ENCODE results near the gene STRA6. TPM values are rescaled to one million over a fixed set of nuclear protein-coding genes. Genes with fewer than 3 reads are reported as not detected.

The STRA6 gene
- total RNA-seq, 2 donors from 2014 or later, result 0.77 to 1.8 TPM

DNA sequence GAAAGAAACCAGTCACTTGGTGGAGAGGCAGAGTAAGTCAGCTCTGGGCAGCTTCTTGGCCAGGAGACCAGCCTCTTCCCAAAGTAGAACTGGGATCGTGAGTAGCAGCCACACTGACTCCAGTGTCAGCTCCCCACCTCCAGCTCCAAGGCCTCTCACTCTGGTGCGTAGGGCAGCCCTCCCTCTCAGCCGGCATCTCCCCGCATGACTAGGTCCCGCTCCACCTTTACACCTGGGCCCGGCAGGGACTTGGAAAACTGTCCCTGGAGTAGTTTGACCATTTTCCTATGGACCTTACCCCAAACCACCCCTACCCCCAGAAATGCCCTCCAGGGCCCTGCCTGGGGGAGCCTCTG, 3.3 kb downstream of the STRA6 start:
- DNase-seq (ENCODE audit: low spot score), result no peak
- H3K9me3 ChIP-seq, result no peaks in the 10 kb centered on the region
- WGBS, result 96% methylated on average over 6 of the region's 6 CpGs
- no peak overlapping the region for H3K4me3 ChIP-seq
- no peaks in the 10 kb centered on the region for H3K27me3 ChIP-seq (replicated peaks; ENCODE audit: insufficient read depth)
- TF ChIP-seq POLR2AphosphoS5 (IDR thresholded peaks at IDR 0.05) (no peak), POLR2A (IDR thresholded peaks at IDR 0.05) (no peak)
- TF ChIP-seq, protein P1, sequence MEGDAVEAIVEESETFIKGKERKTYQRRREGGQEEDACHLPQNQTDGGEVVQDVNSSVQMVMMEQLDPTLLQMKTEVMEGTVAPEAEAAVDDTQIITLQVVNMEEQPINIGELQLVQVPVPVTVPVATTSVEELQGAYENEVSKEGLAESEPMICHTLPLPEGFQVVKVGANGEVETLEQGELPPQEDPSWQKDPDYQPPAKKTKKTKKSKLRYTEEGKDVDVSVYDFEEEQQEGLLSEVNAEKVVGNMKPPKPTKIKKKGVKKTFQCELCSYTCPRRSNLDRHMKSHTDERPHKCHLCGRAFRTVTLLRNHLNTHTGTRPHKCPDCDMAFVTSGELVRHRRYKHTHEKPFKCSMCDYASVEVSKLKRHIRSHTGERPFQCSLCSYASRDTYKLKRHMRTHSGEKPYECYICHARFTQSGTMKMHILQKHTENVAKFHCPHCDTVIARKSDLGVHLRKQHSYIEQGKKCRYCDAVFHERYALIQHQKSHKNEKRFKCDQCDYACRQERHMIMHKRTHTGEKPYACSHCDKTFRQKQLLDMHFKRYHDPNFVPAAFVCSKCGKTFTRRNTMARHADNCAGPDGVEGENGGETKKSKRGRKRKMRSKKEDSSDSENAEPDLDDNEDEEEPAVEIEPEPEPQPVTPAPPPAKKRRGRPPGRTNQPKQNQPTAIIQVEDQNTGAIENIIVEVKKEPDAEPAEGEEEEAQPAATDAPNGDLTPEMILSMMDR (IDR thresholded peaks at IDR 0.05), result no peak
- H3K4me1 ChIP-seq (replicated peaks), result no peaks in the 10 kb centered on the region
- intact Hi-C loops (cut with DNase I), result no loop called here
- H3K27ac ChIP-seq, result no peak overlapping the region
- H3K36me3 ChIP-seq, result no peaks in the 10 kb centered on the region

DNA sequence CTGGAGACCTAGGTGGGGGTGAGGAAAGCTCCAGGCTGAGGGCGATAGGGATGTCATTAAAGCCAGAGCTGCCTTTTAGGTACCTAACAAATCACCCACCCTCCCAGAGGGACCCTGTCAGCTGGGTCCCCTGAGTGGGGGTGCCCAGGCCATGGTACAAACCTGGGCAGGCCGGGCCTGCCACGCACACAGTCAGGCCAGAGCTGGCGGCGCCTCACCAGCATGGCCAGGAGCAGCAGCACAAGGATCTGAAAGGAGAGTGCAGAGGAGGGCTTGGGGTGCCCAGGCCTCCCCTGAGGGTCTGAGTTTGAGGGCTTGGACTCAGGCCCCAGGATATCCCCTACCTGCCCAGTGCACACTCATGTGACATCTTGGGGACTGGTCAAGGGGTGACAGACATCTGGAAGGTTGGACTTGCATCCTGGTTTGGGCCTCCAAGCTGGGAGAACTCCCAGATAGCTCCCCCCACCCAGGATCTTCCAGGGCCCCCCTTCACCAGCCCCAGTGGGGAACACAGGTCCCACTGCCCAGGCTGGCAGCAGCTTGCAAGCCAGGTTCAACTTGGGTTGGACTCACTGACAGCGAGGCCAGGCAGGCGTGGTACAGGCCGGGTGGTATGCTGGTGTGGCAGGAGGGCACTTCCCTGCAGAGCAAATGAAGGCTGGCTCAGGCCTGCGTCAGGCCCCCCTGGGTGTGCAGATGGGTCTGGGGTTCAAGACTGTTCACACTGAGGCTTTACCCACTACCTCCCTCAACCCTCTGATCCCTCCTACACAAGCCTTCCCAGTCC, 5.2 kb downstream of the STRA6 start:
- Histone ChIP-seq H3K4me1 (replicated peaks) (no peaks in the 10 kb centered on the region), H3K9me3 (no peaks in the 10 kb centered on the region), H3K4me3 (no peak overlapping the region), H3K27me3 (replicated peaks; ENCODE audit: insufficient read depth) (no peaks in the 10 kb centered on the region), H3K27ac (no peak overlapping the region), H3K36me3 (no peaks in the 10 kb centered on the region)
- TF ChIP-seq POLR2A (IDR thresholded peaks at IDR 0.05) (no peak), POLR2AphosphoS5 (IDR thresholded peaks at IDR 0.05) (no peak)
- TF ChIP-seq, protein P1 (IDR thresholded peaks at IDR 0.05), result no peak
- no peak for DNase-seq (ENCODE audit: low spot score)
- 96% methylated on average over 9 of the region's 9 CpGs for WGBS
- intact Hi-C loops (cut with DNase I), result no loop called here

- intact Hi-C loops (cut with DNase I), result no loop called here
- Histone ChIP-seq H3K4me3 (no peak overlapping the region), H3K27me3 (replicated peaks; ENCODE audit: insufficient read depth) (no peaks in the 10 kb centered on the region), H3K4me1 (replicated peaks) (no peaks in the 10 kb centered on the region), H3K36me3 (no peaks in the 10 kb centered on the region), H3K27ac (no peak overlapping the region), H3K9me3 (no peaks in the 10 kb centered on the region)
- DNase-seq (ENCODE audit: low spot score), result peak; percentile 7
- no peak for TF ChIP-seq POLR2A (IDR thresholded peaks at IDR 0.05)
- TF ChIP-seq, protein P1 (IDR thresholded peaks at IDR 0.05), result no peak
- TF ChIP-seq POLR2AphosphoS5 (IDR thresholded peaks at IDR 0.05), result no peak
- 33% methylated on average over 7 of the region's 7 CpGs for WGBS
These were observed 6.4 kb downstream of the STRA6 start for GRCh38 chr15:74196175-74196574.

DNA sequence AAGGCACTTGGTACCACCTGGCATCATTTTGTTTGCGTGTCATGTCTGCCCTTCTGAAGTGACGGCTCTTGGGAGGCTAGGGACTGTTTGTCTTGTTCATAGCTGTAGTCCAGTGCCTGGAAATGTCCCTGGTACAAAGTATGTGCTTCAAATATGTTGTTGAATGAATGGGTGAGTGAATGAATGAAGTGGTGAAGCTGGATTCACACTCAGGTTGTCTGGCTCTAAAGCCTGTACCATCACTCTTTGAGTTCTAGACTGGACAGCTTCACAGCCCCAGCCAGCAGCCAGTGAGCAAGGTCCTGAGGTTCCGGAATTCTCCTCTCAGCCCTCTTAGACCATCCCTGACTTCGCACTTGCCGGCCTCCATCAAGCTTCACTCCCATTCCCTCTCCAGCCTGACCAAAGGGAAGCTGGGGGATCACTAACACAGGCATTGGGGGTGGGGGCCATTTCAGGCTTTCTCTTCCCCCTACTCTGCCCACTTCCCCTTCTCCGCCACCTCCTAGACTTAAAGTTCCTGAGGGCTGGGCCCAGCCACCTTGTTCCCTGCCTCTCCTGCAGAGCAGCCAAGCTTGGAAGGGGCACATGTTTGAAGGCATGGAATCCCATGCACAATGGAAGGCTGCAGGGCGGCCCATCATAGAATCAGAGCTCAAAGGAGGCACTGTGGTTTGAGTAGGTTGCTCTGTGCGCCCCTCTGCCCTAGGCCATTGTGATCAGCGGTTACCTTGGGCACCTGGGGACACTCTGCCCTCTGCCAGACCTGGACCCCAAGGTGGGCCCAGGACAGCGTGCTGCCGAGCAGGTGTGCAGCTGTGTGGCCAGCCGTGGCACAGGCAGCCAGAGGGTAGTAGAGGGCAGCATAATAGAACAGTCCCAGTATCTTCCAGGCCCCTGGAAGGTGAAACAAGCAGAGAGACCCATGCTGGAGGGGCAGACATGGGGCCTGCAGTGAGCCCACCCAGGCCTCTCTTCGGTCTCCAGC, 7.7 kb downstream of the STRA6 start:
- H3K27ac ChIP-seq, result no peak overlapping the region
- 95% methylated on average over 13 of the region's 13 CpGs for WGBS
- TF ChIP-seq POLR2A (IDR thresholded peaks at IDR 0.05) (no peak), POLR2AphosphoS5 (IDR thresholded peaks at IDR 0.05) (no peak)
- TF ChIP-seq, protein P1 (IDR thresholded peaks at IDR 0.05), result no peak
- H3K27me3 ChIP-seq (replicated peaks; ENCODE audit: insufficient read depth), result no peaks in the 10 kb centered on the region
- no peaks in the 10 kb centered on the region for H3K36me3 ChIP-seq
- no peaks in the 10 kb centered on the region for H3K4me1 ChIP-seq (replicated peaks)
- DNase-seq (ENCODE audit: low spot score), result no peak
- H3K4me3 ChIP-seq, result no peak overlapping the region
- intact Hi-C loops (cut with DNase I), result no loop called here
- H3K9me3 ChIP-seq, result no peaks in the 10 kb centered on the region

Measured in prostate gland (tissue), 2 donors.